Thyroid gland (tissue), 4 donors: ENCODE results near the gene FMN2. TPM values are rescaled to one million over a fixed set of nuclear protein-coding genes. Genes with fewer than 3 reads are reported as not detected.

ENCODE experiments used
- DNase-seq, 2 donors: peaks; one replicate each; pipeline ENCODE4 v3.0.0-alpha.2; 2019
- H3K27ac ChIP-seq, 3 donors: fragments of 200-600 bp; sonication (generic); 1 replicate in 2 of 3; 2 replicates in 1 of 3; pipeline ENCODE4 v1.5.1; 2016 to 2019; ENCODE audit warnings: mild to moderate bottlenecking in 1 of 3, moderate library complexity in 1 of 3
- H3K27me3 ChIP-seq: fragments of 200-600 bp; sonication (generic); one replicate; pipeline ENCODE4 v1.5.1; 2019
- H3K36me3 ChIP-seq, 2 donors: fragments of 200-600 bp; sonication (generic); one replicate each; pipeline ENCODE4 v1.5.1; 2016 to 2019
- H3K4me1 ChIP-seq, 2 donors: fragments of 200-600 bp; sonication (generic); one replicate each; pipeline ENCODE4 v1.5.1; 2017 to 2019
- H3K4me3 ChIP-seq, 3 donors: fragments of 200-600 bp; sonication (generic); replicated peaks in 1 of 3; 1 replicate in 2 of 3; 2 replicates in 1 of 3; pipeline ENCODE4 v1.5.1; 2016; ENCODE audit warnings: mild to moderate bottlenecking in 1 of 3
- H3K9me3 ChIP-seq: fragments of 200-600 bp; sonication (generic); one replicate; pipeline ENCODE4 v1.5.1; 2017
- POLR2A ChIP-seq, 2 donors: fragments of 450-650 bp; IDR thresholded peaks; one replicate each; pipeline ENCODE4 v1.6.1; 2017; ENCODE audit warnings: antibody characterized with exemption in 2 of 2, mild to moderate bottlenecking in 2 of 2, moderate library complexity in 1 of 2
- WGBS, 2 donors: methylation state at CpG; one replicate each; pipeline ENCODE4 v1.1.5; 2017; 5-methylcytosine and 5-hydroxymethylcytosine counted together
- intact Hi-C: fragments of 100-400 bp; cut with DNase I; formaldehyde crosslinking; loops from one replicate; pipeline ENCODE4 v1.15.1; 2023
- total RNA-seq, 4 donors: library from RNA; depleted of rRNA; stranded (reverse); fragments of >200 nt; gene quantifications; one replicate each; pipeline ENCODE4 v1.2.3, GENCODE V29; 2016
- TF ChIP-seq, protein P1 (sequence below), 6 experiments: fragments of 200-600 bp in 3 of 6; fragments of 450-650 bp in 3 of 6; sonication (generic) in 3 of 6; IDR thresholded peaks; one replicate each; pipeline ENCODE4 v1.5.1; 2016 to 2019; ENCODE audit warnings: antibody characterized with exemption in 6 of 6, mild to moderate bottlenecking in 2 of 6, inconsistent platforms in 1 of 6, moderate library complexity in 1 of 6

The FMN2 gene
- total RNA-seq, 4 donors from 2014 or later: 0.78 to 6.2 (median 1.3) TPM; not detected in 1

- Histone ChIP-seq H3K27ac (no peak overlapping the region), H3K9me3 (no peaks in the 10 kb centered on the region), H3K4me3 (no peak overlapping the region), H3K36me3 (no peaks in the 10 kb centered on the region), H3K27me3 (no peaks in the 10 kb centered on the region), H3K4me1 (no peaks in the 10 kb centered on the region)
- TF ChIP-seq, protein P1, sequence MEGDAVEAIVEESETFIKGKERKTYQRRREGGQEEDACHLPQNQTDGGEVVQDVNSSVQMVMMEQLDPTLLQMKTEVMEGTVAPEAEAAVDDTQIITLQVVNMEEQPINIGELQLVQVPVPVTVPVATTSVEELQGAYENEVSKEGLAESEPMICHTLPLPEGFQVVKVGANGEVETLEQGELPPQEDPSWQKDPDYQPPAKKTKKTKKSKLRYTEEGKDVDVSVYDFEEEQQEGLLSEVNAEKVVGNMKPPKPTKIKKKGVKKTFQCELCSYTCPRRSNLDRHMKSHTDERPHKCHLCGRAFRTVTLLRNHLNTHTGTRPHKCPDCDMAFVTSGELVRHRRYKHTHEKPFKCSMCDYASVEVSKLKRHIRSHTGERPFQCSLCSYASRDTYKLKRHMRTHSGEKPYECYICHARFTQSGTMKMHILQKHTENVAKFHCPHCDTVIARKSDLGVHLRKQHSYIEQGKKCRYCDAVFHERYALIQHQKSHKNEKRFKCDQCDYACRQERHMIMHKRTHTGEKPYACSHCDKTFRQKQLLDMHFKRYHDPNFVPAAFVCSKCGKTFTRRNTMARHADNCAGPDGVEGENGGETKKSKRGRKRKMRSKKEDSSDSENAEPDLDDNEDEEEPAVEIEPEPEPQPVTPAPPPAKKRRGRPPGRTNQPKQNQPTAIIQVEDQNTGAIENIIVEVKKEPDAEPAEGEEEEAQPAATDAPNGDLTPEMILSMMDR (IDR thresholded peaks at IDR 0.05): no peak
- no peak for TF ChIP-seq POLR2A (IDR thresholded peaks at IDR 0.05)
- intact Hi-C loops: no loop called here
- 89% methylated on average over 6 of the region's 6 CpGs for WGBS, 2 donors
- no peak for DNase-seq
These were observed 386.9 kb downstream of the FMN2 start for GRCh38 chr1:240478536-240478935.

DNA sequence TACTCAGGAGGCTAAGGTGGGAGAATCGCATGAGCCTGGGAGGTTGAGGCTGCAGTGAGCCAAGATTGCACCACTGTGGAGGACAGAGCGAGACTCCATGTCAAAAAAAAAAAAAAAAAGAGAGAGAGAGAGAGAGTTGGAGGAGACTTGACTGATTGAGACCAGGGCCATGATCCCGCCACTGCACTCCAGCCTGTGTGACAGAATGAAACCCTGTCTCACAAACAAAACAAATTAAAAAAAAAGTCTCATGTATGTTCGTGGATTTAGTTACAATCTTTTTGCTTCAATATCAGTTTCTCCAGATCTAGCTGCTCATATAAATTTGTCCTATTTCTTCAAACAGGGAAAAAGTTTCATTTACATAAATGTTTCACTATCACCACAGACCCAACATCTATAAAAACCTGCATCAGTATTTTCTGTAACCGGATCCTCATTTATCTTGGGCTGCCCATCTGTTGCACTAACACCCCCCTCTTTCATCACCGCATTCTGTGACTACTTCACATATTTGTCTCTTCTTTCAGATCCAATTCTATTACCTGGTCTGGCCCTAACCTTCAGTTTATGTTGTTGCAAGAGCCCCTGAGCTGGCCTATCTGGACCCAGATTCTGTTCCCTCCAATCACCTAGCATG, 393.2 kb downstream of the FMN2 start:
- intact Hi-C loops: no loop called here
- no peaks in the 10 kb centered on the region for H3K27me3 ChIP-seq
- WGBS, 2 donors: 87 to 90% methylated on average over 6 of the region's 6 CpGs
- no peak for TF ChIP-seq POLR2A (IDR thresholded peaks at IDR 0.05)
- TF ChIP-seq, protein P1 (IDR thresholded peaks at IDR 0.05): no peak
- no peaks in the 10 kb centered on the region for H3K4me1 ChIP-seq
- H3K36me3 ChIP-seq: no peaks in the 10 kb centered on the region
- DNase-seq: no peak
- H3K4me3 ChIP-seq: no peak overlapping the region
- H3K9me3 ChIP-seq: no peaks in the 10 kb centered on the region
- no peak overlapping the region for H3K27ac ChIP-seq

DNA sequence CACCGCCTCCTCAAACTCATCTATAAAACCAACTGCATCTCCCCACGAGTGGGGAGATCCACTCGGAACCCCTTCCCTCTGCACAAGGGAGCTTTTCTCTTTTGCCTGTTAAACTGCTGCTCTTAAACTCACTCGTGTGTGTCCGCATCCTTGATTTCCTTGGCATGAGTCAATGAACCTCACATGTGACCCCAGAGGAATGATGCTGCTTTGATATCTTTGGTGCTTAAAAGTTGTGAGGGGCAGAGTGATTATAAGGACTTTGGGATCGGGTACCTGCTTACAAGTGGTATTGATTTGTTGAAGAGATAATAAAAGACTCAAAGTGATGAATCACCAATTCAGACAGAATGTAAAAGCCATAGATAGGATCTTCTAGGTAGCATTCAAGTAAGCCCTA, 394.9 kb downstream of the FMN2 start:
- H3K27me3 ChIP-seq: no peaks in the 10 kb centered on the region
- no peak for TF ChIP-seq POLR2A (IDR thresholded peaks at IDR 0.05)
- TF ChIP-seq, protein P1 (IDR thresholded peaks at IDR 0.05): no peak
- intact Hi-C loops: no loop called here
- no peak overlapping the region for H3K27ac ChIP-seq
- peak in 1 of 2 donors; percentile 13 for DNase-seq
- H3K9me3 ChIP-seq: no peaks in the 10 kb centered on the region
- no peaks in the 10 kb centered on the region for H3K4me1 ChIP-seq
- H3K4me3 ChIP-seq: no peak overlapping the region
- 42 to 46% methylated on average over 6 of the region's 6 CpGs for WGBS, 2 donors
- H3K36me3 ChIP-seq: no peaks in the 10 kb centered on the region

- H3K4me1 ChIP-seq: no peaks in the 10 kb centered on the region
- no peak for TF ChIP-seq POLR2A (IDR thresholded peaks at IDR 0.05)
- TF ChIP-seq, protein P1 (IDR thresholded peaks at IDR 0.05): no peak
- no peak overlapping the region for H3K27ac ChIP-seq
- no peaks in the 10 kb centered on the region for H3K36me3 ChIP-seq
- 87 to 95% methylated on average over 3 of the region's 3 CpGs for WGBS, 2 donors
- H3K4me3 ChIP-seq: no peak overlapping the region
- H3K27me3 ChIP-seq: no peaks in the 10 kb centered on the region
- DNase-seq: no peak
- H3K9me3 ChIP-seq: no peaks in the 10 kb centered on the region
- intact Hi-C loops: no loop called here
These were observed 395.8 kb downstream of the FMN2 start for GRCh38 chr1:240487493-240487892.

DNA sequence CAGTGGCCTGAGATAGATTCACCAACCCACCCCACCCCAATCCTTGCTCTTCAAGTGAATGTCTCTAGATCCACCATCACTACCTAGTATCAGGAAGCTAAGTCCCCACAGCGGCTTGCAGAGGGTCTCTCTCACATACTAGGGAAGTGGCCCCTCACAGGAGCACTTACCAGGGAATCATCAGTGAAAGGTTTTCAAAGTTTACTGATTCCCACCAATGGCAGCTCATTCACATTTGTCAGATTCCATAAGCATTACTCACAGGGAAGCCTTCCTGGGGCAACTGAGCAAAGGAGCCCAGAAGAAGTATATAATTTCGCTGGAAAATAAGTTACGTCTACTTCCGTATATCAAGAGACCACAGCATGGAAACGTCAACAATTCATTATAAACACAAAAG, 399.5 kb downstream of the FMN2 start:
- no peak for DNase-seq
- intact Hi-C loops: no loop called here
- Histone ChIP-seq H3K27ac (no peak overlapping the region), H3K4me3 (no peak overlapping the region), H3K9me3 (no peaks in the 10 kb centered on the region), H3K4me1 (no peaks in the 10 kb centered on the region), H3K27me3 (no peaks in the 10 kb centered on the region), H3K36me3 (no peaks in the 10 kb centered on the region)
- TF ChIP-seq, protein P1 (IDR thresholded peaks at IDR 0.05): no peak
- TF ChIP-seq POLR2A (IDR thresholded peaks at IDR 0.05): no peak
- WGBS, 2 donors: 82 to 88% methylated on average over 5 of the region's 5 CpGs
